Caco-2 (cell line): Measurements from ENCODE around the gene OPN1MW3. TPM values are rescaled to one million over a fixed set of nuclear protein-coding genes. Genes with fewer than 3 reads are reported as not detected.
"Not testable (repeated sequence)": the region's sequence is repeated elsewhere in the genome, so short reads cannot be mapped to it uniquely, and the experiment has no call there.

ENCODE experiments used
- BruUV-seq: library from RNA; stranded (reverse); fragments of 400-500 nt; replicated peaks from 2 replicates; lab custom pipeline; 2021; lab: Mats Ljungman, UMichigan
- CTCF ChIA-PET: fragments of 300-600 bp; sonication (Branson Sonifier 250); formaldehyde crosslinking; loops from one replicate; lab custom pipeline; 2022; ENCODE audit warnings: antibody characterized with exemption; lab: Charles Lee
- POLR2A ChIA-PET: fragments of 300-600 bp; sonication (Branson Sonifier 250); formaldehyde crosslinking; loops from one replicate; lab custom pipeline; 2022; ENCODE audit warnings: antibody characterized with exemption; lab: Charles Lee
- DNase-seq, 2 experiments: peaks; one replicate each; pipeline versions ENCODE4 v3.0.0 to v3.0.0-alpha.2; 2020 to 2022
- H3K27me3 ChIP-seq: replicated peaks from 2 replicates; pipeline ENCODE4 v1.6.0; 2011; ENCODE audit warnings: low read length; ENCODE audit not compliant: control insufficient read depth, insufficient read depth
- H3K36me3 ChIP-seq: 2 replicates; pipeline ENCODE4 v1.5.1; 2011; ENCODE audit warnings: low read length; ENCODE audit not compliant: control insufficient read depth, insufficient read depth
- H3K4me1 ChIP-seq: fragments of 250-450 bp; sonication (Bioruptor Pico); 2 replicates; pipeline ENCODE4 v1.5.1; 2020; ENCODE audit warnings: mild to moderate bottlenecking
- H3K4me3 ChIP-seq: 2 replicates; pipeline ENCODE4 v1.5.1; 2011; ENCODE audit warnings: low read depth, mild to moderate bottlenecking, control low read depth, low read length
- H3K9me3 ChIP-seq: fragments of 250-450 bp; sonication (Bioruptor Pico); 2 replicates; pipeline ENCODE4 v1.5.1; 2020; ENCODE audit warnings: mild to moderate bottlenecking, moderate library complexity
- H3K27ac Mint-ChIP-seq: one replicate; pipeline ENCODE4 v1.8.0; 2022; ENCODE audit warnings: mixed read lengths; ENCODE audit not compliant: unreplicated experiment
- H3K27me3 Mint-ChIP-seq: one replicate; pipeline ENCODE4 v1.8.0; 2022; ENCODE audit warnings: mixed read lengths; ENCODE audit not compliant: insufficient read depth, unreplicated experiment
- H3K36me3 Mint-ChIP-seq: one replicate; pipeline ENCODE4 v1.8.0; 2022; ENCODE audit warnings: mild to moderate bottlenecking, mixed read lengths; ENCODE audit not compliant: insufficient read depth, unreplicated experiment
- H3K4me1 Mint-ChIP-seq: one replicate; pipeline ENCODE4 v1.8.0; 2022; ENCODE audit warnings: low read depth, mixed read lengths; ENCODE audit not compliant: unreplicated experiment
- H3K4me3 Mint-ChIP-seq: one replicate; pipeline ENCODE4 v1.8.0; 2022; ENCODE audit warnings: mild to moderate bottlenecking, moderate library complexity, mixed read lengths; ENCODE audit not compliant: unreplicated experiment
- H3K9me3 Mint-ChIP-seq: one replicate; pipeline ENCODE4 v1.8.0; 2022; ENCODE audit warnings: mixed read lengths; ENCODE audit not compliant: unreplicated experiment
- intact Hi-C: fragments of 100-400 bp; cut with micrococcal nuclease; formaldehyde crosslinking; loops from one replicate; pipeline ENCODE4 v1.10.0; 2022; ENCODE audit not compliant: unreplicated experiment
- total RNA-seq: library from RNA; stranded (reverse); gene quantifications from 2 replicates; pipeline ENCODE4 v1.2.3, GENCODE V29; 2022

Gene OPN1MW3
- total RNA-seq, 1 experiment from 2014 or later = not detected

- H3K4me1 ChIP-seq, H3K27ac Mint-ChIP-seq, H3K27me3 ChIP-seq, H3K4me3 Mint-ChIP-seq, CTCF ChIA-PET, POLR2A ChIA-PET, H3K36me3 ChIP-seq, H3K9me3 ChIP-seq, H3K4me3 ChIP-seq, DNase-seq, H3K9me3 Mint-ChIP-seq, H3K36me3 Mint-ChIP-seq, H3K4me1 Mint-ChIP-seq, intact Hi-C loops, H3K27me3 Mint-ChIP-seq, BruUV-seq: not testable (repeated sequence)
Observed at GRCh38 chrX:154263072-154263471, 5.7 kb downstream of the OPN1MW3 start.

GRCh38 chrX:154269245-154269644, 11.9 kb downstream of the OPN1MW3 start:
- intact Hi-C loops = not testable (repeated sequence)

DNA sequence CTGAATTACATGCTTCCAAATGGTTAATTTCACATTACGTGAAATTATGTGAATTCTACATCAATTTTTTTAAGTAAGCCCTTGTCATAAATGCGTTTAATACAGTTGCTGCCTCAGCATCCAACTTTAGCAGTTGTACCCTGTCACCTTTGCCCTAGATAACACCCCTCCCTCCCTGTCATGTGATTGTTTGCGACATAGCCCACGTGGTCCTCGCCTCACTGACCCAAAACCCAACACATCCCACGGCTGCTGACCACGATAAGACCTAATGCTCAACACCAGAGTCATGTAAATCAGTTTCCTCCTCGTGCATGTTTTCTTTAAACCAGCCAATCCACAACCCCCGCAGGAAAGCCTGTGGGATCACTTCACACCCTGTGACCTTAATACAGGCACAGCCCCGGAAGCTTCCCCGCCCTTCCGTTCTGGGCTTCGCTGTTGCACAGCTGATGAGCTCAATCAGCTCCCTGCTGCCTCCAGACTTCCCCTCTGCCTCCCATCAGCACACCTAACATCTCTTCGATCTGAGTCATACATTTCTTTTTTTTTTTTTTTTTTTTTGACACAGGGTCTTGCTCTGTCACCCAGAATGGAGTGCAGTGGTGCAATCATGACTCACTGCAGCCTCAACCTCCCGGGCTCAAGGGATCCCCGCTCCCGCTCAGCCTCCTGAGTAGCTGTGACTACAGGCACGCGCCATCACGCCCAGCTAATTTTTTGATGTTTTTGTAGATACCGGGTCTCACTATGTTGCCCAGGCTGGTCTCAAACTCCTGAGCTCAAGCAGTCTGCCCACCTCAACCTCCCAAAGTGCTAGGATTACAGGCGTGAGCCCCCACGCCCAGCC, 27.3 kb downstream of the OPN1MW3 start:
- POLR2A ChIA-PET, H3K27me3 ChIP-seq, H3K27me3 Mint-ChIP-seq, CTCF ChIA-PET, H3K4me1 Mint-ChIP-seq, DNase-seq, H3K36me3 ChIP-seq, H3K4me3 ChIP-seq, H3K9me3 ChIP-seq, BruUV-seq, H3K4me1 ChIP-seq, intact Hi-C loops, H3K27ac Mint-ChIP-seq, H3K4me3 Mint-ChIP-seq, H3K36me3 Mint-ChIP-seq, H3K9me3 Mint-ChIP-seq: not testable (repeated sequence)

More at GRCh38 chrX:154269245-154269644, 11.9 kb downstream of the OPN1MW3 start:
- H3K9me3 Mint-ChIP-seq, H3K27ac Mint-ChIP-seq, CTCF ChIA-PET, H3K9me3 ChIP-seq, H3K4me1 Mint-ChIP-seq, H3K27me3 ChIP-seq, POLR2A ChIA-PET, DNase-seq, H3K4me3 ChIP-seq, BruUV-seq, H3K27me3 Mint-ChIP-seq, H3K36me3 Mint-ChIP-seq, H3K36me3 ChIP-seq, H3K4me3 Mint-ChIP-seq, H3K4me1 ChIP-seq: not testable (repeated sequence)

DNA sequence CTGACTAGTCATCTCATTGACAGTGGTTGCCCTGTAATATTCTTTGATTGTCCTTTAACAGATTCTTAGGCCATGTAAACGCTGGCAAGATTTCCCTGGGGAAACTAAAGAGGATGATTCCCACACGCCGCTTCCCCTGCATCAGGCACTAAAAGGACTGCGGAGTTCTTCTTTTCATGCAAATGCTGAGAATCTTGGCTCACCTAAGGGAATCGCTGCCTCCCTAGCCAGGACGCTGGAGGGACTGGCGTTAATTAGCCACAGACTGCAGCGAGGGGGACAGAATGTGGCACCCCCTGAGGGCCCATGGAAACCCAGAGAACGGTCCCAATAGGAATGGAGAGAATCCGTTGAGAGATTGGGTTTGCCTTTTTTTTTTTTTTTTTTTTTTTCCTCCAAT, 29.0 kb downstream of the OPN1MW3 start:
- BruUV-seq, H3K4me3 Mint-ChIP-seq, DNase-seq, H3K36me3 Mint-ChIP-seq, H3K9me3 Mint-ChIP-seq, H3K27me3 ChIP-seq, H3K27ac Mint-ChIP-seq, H3K4me1 ChIP-seq, H3K9me3 ChIP-seq, intact Hi-C loops, H3K36me3 ChIP-seq, H3K27me3 Mint-ChIP-seq, POLR2A ChIA-PET, H3K4me1 Mint-ChIP-seq, CTCF ChIA-PET, H3K4me3 ChIP-seq: not testable (repeated sequence)
